HepG2 (cell line): Measurements from ENCODE around the gene SNRNP25. TPM values are rescaled to one million over a fixed set of nuclear protein-coding genes. Genes with fewer than 3 reads are reported as not detected.

ENCODE experiments used
- ATAC-seq: fragments of 200-7000 bp; cut with Tn5 transposase; 3 replicates; pipeline ENCODE4 v1.9.1; 2020; ENCODE audit warnings: mild to moderate bottlenecking, moderate library complexity
- BruUV-seq: library from RNA; stranded (reverse); fragments of 400-500 nt; replicated peaks from 2 replicates; lab custom pipeline; 2021; lab: Mats Ljungman, UMichigan
- CTCF ChIA-PET: fragments of 300-600 bp; formaldehyde crosslinking; extraction: SDS; loops from one replicate; lab custom pipeline; 2021; ENCODE audit warnings: low total read pairs, inconsistent platforms, low intra/inter-chr PET ratio; lab: Yijun Ruan, JAX
- POLR2A ChIA-PET: fragments of 350-600 bp; sonication (Branson Sonifier 250); formaldehyde crosslinking; loops from one replicate; lab custom pipeline; 2020; ENCODE audit warnings: antibody characterized with exemption, inconsistent platforms; lab: Yijun Ruan, JAX
- DNase-seq: peaks from one replicate; pipeline ENCODE4 v3.0.0-alpha.2; 2015; ENCODE audit warnings: low spot score
- FAIRE-seq: peaks from 3 replicates; lab custom pipeline; 2011; peaks lifted over from hg19 to GRCh38; lab: Jason Lieb, UNC
- H2AFZ ChIP-seq: one replicate; pipeline ENCODE4 v1.6.1; 2011; ENCODE audit warnings: low read length, inconsistent platforms
- H3K27ac ChIP-seq: fragments of 300-600 bp; 3 replicates; pipeline ENCODE4 v1.8.0; 2011; ENCODE audit warnings: mixed run types, mild to moderate bottlenecking, mixed read lengths, low read length, inconsistent platforms; ENCODE audit not compliant: insufficient read depth; ENCODE audit errors: extremely low read length
- H3K27me3 ChIP-seq, 2 experiments: fragments of 200-600 bp in 1 of 2; 2 replicates in 1 of 2; 3 replicates in 1 of 2; pipeline versions ENCODE4 v1.6.0 to v1.8.0; 2011; ENCODE audit warnings: low read length in 2 of 2, mild to moderate bottlenecking in 2 of 2, moderate library complexity in 2 of 2, inconsistent platforms in 1 of 2; ENCODE audit not compliant: insufficient read depth in 2 of 2, control insufficient read depth in 1 of 2
- H3K36me3 ChIP-seq, 2 experiments: fragments of 200-600 bp in 1 of 2; replicated peaks in 1 of 2; 2 replicates in 1 of 2; 3 replicates in 1 of 2; pipeline versions ENCODE4 v1.5.1 to v1.8.0; 2011; ENCODE audit warnings: low read length in 2 of 2, inconsistent platforms in 1 of 2; ENCODE audit not compliant: insufficient read depth in 2 of 2, control insufficient read depth in 1 of 2
- H3K4me1 ChIP-seq: 2 replicates; pipeline ENCODE4 v1.5.1; 2012; ENCODE audit warnings: low read length, inconsistent platforms; ENCODE audit not compliant: insufficient read depth
- H3K4me2 ChIP-seq: 2 replicates; pipeline ENCODE4 v1.6.0; 2011; ENCODE audit warnings: low read depth, low read length, inconsistent platforms
- H3K4me3 ChIP-seq, 3 experiments: fragments of 200-600 bp in 1 of 3; sonication (generic), shearing (Covaris generic) in 1 of 3; replicated peaks in 1 of 3; 2 replicates each; pipeline ENCODE4 v1.5.1; 2011 to 2016; ENCODE audit warnings: low read length in 3 of 3, inconsistent platforms in 2 of 3, low read depth in 2 of 3, mild to moderate bottlenecking in 2 of 3, control low read depth in 1 of 3, mixed read lengths in 1 of 3; ENCODE audit not compliant: insufficient read depth in 1 of 3
- H3K79me2 ChIP-seq: one replicate; pipeline ENCODE4 v1.6.1; 2011; ENCODE audit warnings: low read length, inconsistent platforms; ENCODE audit not compliant: insufficient read depth
- H3K9ac ChIP-seq: 2 replicates; pipeline ENCODE4 v1.6.0; 2011; ENCODE audit warnings: mild to moderate bottlenecking, low read depth, low read length, inconsistent platforms; ENCODE audit not compliant: insufficient read depth
- H3K9me3 ChIP-seq: 2 replicates; pipeline ENCODE4 v1.5.1; 2012; ENCODE audit warnings: mild to moderate bottlenecking, low read length
- H4K20me1 ChIP-seq: 2 replicates; pipeline ENCODE4 v1.6.0; 2011; ENCODE audit warnings: inconsistent platforms, mild to moderate bottlenecking, low read length, moderate library complexity; ENCODE audit not compliant: insufficient read depth
- CAMTA2 ChIP-seq: sonication (generic); formaldehyde crosslinking; IDR thresholded peaks from 2 replicates; pipeline ENCODE4 v1.4.0; 2020; ENCODE audit warnings: mild to moderate bottlenecking, missing genetic modification reagents, borderline replicate concordance
- CEBPB ChIP-seq: IDR thresholded peaks from 2 replicates; pipeline ENCODE4 v1.6.1; 2011; ENCODE audit warnings: low read depth, low read length, improper control_type of control experiment, borderline replicate concordance
- EP300 ChIP-seq, 3 experiments: sonication (generic) in 1 of 3; formaldehyde crosslinking in 1 of 3; IDR thresholded peaks; 2 replicates each; pipeline versions ENCODE4 v1.5.1 to v1.6.1; 2011 to 2020; ENCODE audit warnings: low read depth in 2 of 3, low read length in 2 of 3, borderline replicate concordance in 1 of 3, improper control_type of control experiment in 1 of 3, mild to moderate bottlenecking in 1 of 3, missing genetic modification reagents in 1 of 3, moderate library complexity in 1 of 3
- ERF ChIP-seq: IDR thresholded peaks from 2 replicates; pipeline ENCODE4 v1.6.1; 2018; ENCODE audit warnings: missing biosample characterization, missing genetic modification reagents
- FOXO4 ChIP-seq: sonication (generic); formaldehyde crosslinking; conservative IDR thresholded peaks from 2 replicates; pipeline ENCODE4 v1.8.1; 2023; ENCODE audit warnings: missing genetic modification reagents
- GRHL1 ChIP-seq: sonication (generic); formaldehyde crosslinking; conservative IDR thresholded peaks from 2 replicates; pipeline ENCODE4 v1.8.0; 2022; ENCODE audit warnings: missing genetic modification reagents
- MAZ ChIP-seq, 2 experiments: sonication (generic) in 1 of 2; formaldehyde crosslinking in 1 of 2; IDR thresholded peaks; 2 replicates each; pipeline versions ENCODE4 v1.5.0 to v1.6.1; 2012 to 2020; ENCODE audit warnings: low read depth in 2 of 2, mild to moderate bottlenecking in 2 of 2, borderline replicate concordance in 1 of 2, improper control_type of control experiment in 1 of 2, low read length in 1 of 2, missing genetic modification reagents in 1 of 2, moderate library complexity in 1 of 2
- MEIS1 ChIP-seq: sonication (generic); formaldehyde crosslinking; IDR thresholded peaks from 2 replicates; pipeline ENCODE4 v1.9.0; 2021; ENCODE audit warnings: mild to moderate bottlenecking, missing genetic modification reagents, moderate library complexity, borderline replicate concordance
- NFYB ChIP-seq: sonication (generic); formaldehyde crosslinking; IDR thresholded peaks from 2 replicates; pipeline ENCODE4 v1.4.0; 2020; ENCODE audit warnings: missing genetic modification reagents
- PITX1 ChIP-seq: sonication (generic); formaldehyde crosslinking; IDR thresholded peaks from 2 replicates; pipeline ENCODE4 v1.5.1; 2020; ENCODE audit warnings: mild to moderate bottlenecking, missing genetic modification reagents
- TSC22D2 ChIP-seq: sonication (generic); formaldehyde crosslinking; IDR thresholded peaks from 2 replicates; pipeline ENCODE4 v1.5.1; 2020; ENCODE audit warnings: missing genetic modification reagents, mild to moderate bottlenecking, borderline replicate concordance
- ZNF430 ChIP-seq: sonication (generic); formaldehyde crosslinking; IDR thresholded peaks from 2 replicates; pipeline ENCODE4 v1.9.0; 2021; ENCODE audit warnings: mild to moderate bottlenecking, missing genetic modification reagents
- ZNF841 ChIP-seq: sonication (generic); formaldehyde crosslinking; IDR thresholded peaks from 2 replicates; pipeline ENCODE4 v1.8.1; 2023; ENCODE audit warnings: missing genetic modification reagents, borderline replicate concordance
- WGBS: methylation state at CpG from one replicate; pipeline ENCODE4 v1.1.6; 2017; ENCODE audit warnings: low lambda C conversion rate; 5-methylcytosine and 5-hydroxymethylcytosine counted together
- in situ Hi-C: cut with HindIII; loops from 2 replicates; pipeline ENCODE4 v1.10.0; 2017; ENCODE audit warnings: low pct_unique_long_range_greater_than_20kb; ENCODE audit not compliant: extremely low pct_ligation_motif_present
- intact Hi-C: fragments of 100-400 bp; cut with micrococcal nuclease; formaldehyde crosslinking; loops from one replicate; pipeline ENCODE4 v1.10.0; 2022; ENCODE audit not compliant: unreplicated experiment
- polyA plus RNA-seq, 8 experiments: library from polyadenylated mRNA; depleted of rRNA in 3 of 8; stranded (reverse) in 7 of 8; unstranded in 1 of 8; fragments of >200 nt; fragmentation: Illumina TruSeq in 4 of 8; extraction: Trizol in 4 of 8; gene quantifications; 2 replicates each; pipeline versions ENCODE4 v1.2.1 to v1.2.3, GENCODE V29; 2011 to 2016; ENCODE audit warnings: low read depth in 4 of 8, missing spikeins in 1 of 8, mixed read lengths in 1 of 8; ENCODE audit not compliant: insufficient read depth in 1 of 8
- total RNA-seq, 5 experiments: library from RNA; depleted of rRNA; stranded (reverse); fragments of >200 nt; fragmentation: Illumina TruSeq; extraction: Trizol; gene quantifications; 2 replicates each; pipeline ENCODE4 v1.2.3, GENCODE V29; 2016; ENCODE audit warnings: low read depth in 1 of 5
- TF ChIP-seq, protein P1 (sequence below): IDR thresholded peaks from 2 replicates; pipeline ENCODE4 v1.6.1; 2016; ENCODE audit warnings: missing compliant biosample characterization, missing genetic modification reagents, borderline replicate concordance
- TF ChIP-seq, protein P2 (sequence below): sonication (generic); formaldehyde crosslinking; IDR thresholded peaks from 2 replicates; pipeline ENCODE4 v1.4.0; 2020; ENCODE audit warnings: missing genetic modification reagents

SNRNP25 gene
- total and polyA plus RNA-seq, 2 of the 13 experiments (the other 11 are each of a cell fraction or from before 2014, with no cell fraction given) = 34.1 to 97.4 TPM

GRCh38 chr16:65745-66144 is 12.1 kb downstream of the SNRNP25 start:
- POLR2A ChIA-PET = interaction anchor here (1.1 to 1.9 kb wide), 4 partner anchors 12 to 115 kb away, joined by 5 to 11 read pairs (median 6); partner anchors contain the start of genes HBQ1, MPG, POLR3K and SNRNP25
- Histone ChIP-seq H4K20me1 (peaks cover 9% of the 10 kb centered on the region; the same call in 1 of the 2 replicates), H3K27ac (no peak overlapping the region), H3K9ac (no peak overlapping the region), H3K9me3 (no peaks in the 10 kb centered on the region), H3K36me3 (peaks cover 0 to 1% of the 10 kb centered on the region in 2 experiments; a peak in 2 of 5 replicates), H3K4me2 (no peak overlapping the region), H3K79me2 (no peaks in the 10 kb centered on the region), H2AFZ (no peak overlapping the region), H3K4me3 (no peak overlapping the region), H3K27me3 (no peaks in the 10 kb centered on the region), H3K4me1 (peaks cover 47% of the 10 kb centered on the region)
- no TSS peak for BruUV-seq
- WGBS = 25% methylated on average over 4 of the region's 17 CpGs
- CTCF ChIA-PET = interaction anchor here (1.2 to 5.1 kb wide), 6 partner anchors 10 to 297 kb away, joined by 3 to 155 read pairs (median 7); partner anchors contain the start of gene HBQ1
- ATAC-seq (peak; percentile 82), DNase-seq (peak; percentile 56), FAIRE-seq (no peak)
- intact Hi-C loops = loop anchor here (1.0 kb wide), 2 partner anchors 32 to 116 kb away; no protein-coding TSS in a partner anchor
- in situ Hi-C loops = no loop called here
- TF ChIP-seq ERF (CRISPR knock-in tag) (peak; percentile 65; the same call in 1 of the 2 replicates), EP300 (IDR thresholded peaks at IDR 0.05; ENCODE audit: low read depth in 2 of 2, low read length in 2 of 2) (no peak), EP300 (CRISPR knock-in tag; IDR thresholded peaks at IDR 0.05; ENCODE audit: borderline replicate concordance) (no peak), MAZ (IDR thresholded peaks at IDR 0.05; ENCODE audit: borderline replicate concordance, low read depth, low read length) (no peak), MAZ (CRISPR knock-in tag; IDR thresholded peaks at IDR 0.05; ENCODE audit: low read depth) (peak; percentile 69; the same call in 1 of the 2 replicates), TSC22D2 (CRISPR knock-in tag) (peak; percentile 37; the same call in 1 of the 2 replicates), PITX1 (CRISPR knock-in tag) (0 out of 2 replicates have a peak, but pooled peaks have one; percentile 31), NFYB (CRISPR knock-in tag) (no peak), FOXO4 (CRISPR knock-in tag) (no peak), ZNF430 (CRISPR knock-in tag) (no peak), CEBPB (no peak), CAMTA2 (CRISPR knock-in tag) (no peak), ZNF841 (CRISPR knock-in tag) (no peak), MEIS1 (CRISPR knock-in tag) (0 out of 2 replicates have a peak, but pooled peaks have one; percentile 27), GRHL1 (CRISPR knock-in tag) (no peak)
- TF ChIP-seq, protein P1, sequence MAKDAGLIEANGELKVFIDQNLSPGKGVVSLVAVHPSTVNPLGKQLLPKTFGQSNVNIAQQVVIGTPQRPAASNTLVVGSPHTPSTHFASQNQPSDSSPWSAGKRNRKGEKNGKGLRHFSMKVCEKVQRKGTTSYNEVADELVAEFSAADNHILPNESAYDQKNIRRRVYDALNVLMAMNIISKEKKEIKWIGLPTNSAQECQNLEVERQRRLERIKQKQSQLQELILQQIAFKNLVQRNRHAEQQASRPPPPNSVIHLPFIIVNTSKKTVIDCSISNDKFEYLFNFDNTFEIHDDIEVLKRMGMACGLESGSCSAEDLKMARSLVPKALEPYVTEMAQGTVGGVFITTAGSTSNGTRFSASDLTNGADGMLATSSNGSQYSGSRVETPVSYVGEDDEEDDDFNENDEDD = 0 out of 2 replicates have a peak, but pooled peaks have one; percentile 21
- TF ChIP-seq, protein P2, sequence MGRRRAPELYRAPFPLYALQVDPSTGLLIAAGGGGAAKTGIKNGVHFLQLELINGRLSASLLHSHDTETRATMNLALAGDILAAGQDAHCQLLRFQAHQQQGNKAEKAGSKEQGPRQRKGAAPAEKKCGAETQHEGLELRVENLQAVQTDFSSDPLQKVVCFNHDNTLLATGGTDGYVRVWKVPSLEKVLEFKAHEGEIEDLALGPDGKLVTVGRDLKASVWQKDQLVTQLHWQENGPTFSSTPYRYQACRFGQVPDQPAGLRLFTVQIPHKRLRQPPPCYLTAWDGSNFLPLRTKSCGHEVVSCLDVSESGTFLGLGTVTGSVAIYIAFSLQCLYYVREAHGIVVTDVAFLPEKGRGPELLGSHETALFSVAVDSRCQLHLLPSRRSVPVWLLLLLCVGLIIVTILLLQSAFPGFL (CRISPR knock-in tag) = no peak
